ENCODE data around the gene SLC25A2.

The SLC25A2 gene

DNA sequence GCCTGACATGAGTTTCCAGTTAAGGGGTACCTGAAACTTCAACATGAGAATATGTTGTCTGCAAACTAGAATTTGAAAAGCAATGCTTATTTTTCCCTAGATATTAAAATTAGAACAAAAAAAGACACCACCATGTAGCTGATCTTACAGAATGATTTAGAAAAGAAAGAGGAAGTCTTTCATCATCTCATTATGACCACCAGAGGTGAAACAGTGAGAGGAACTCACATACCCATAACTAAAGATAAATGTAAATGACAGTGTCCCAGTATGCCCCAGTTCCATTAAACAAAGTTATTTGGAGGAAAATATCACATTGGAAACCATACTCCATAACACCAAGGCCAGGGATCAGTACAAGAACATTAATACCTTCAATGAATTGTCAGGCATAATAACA, 9.9 kb upstream of the SLC25A2 start:
- DNase-seq (ENCODE audit: low spot score), result no peak

DNA sequence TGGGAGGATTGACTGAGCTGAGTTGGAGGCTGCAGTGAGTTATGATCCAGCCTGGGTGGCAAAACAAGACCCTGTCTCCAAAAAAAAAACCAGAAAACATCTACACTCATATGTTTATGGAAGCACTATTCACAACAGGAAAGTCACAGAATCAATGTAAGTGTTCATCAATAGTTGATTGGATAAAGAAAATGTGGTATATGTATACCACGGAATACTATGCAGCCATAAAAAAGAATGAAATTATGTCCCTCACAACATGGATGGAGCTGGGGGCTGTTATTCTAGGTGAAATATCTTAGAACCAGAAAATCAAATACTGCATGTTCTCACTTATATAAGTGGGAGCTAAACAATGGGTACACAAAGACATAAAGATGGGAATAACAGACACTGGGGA, 2.8 kb upstream of the SLC25A2 start:
- DNase-seq (ENCODE audit: low spot score), result no peak

DNA sequence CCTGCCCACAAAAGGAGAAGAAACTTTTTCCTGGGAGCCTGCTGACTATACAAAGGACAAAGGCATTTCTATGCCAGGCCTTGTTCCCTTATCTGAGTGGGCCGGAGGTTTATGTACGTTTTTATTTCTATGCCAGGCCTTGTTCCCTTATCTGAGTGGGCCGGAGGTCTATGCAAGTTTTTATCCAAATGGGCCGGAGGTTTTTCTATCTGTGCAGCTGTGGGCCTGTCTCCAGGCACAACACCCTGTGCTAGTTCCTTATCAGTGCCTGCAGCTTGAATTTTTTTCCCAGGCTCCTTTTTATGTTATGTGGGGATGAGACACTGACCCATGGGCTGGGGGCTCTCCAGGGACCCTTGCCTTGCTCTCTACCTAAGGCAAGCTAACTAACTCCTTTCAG, 5.5 kb downstream of the SLC25A2 start:
- DNase-seq (ENCODE audit: low spot score), result no peak

DNA sequence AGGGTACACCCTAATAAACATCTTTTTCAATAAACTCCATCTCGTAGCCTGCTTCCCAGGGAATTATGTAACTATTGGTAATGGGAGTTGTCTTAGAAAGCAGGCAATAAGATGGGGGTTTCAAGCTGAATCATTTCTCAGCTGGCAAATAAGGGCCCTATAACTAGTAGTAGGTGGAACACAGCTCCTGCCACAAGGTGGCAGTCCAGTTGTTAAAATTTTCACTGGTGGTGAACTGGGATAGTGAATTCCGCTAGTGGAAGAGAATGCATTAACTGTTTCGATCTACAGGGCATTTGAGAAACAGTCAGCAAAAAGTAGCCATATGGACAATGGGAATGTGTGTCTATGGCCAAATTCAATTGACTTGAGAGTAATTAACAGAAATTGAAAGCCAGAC, 30.9 kb downstream of the SLC25A2 start:
- no peak for DNase-seq (ENCODE audit: low spot score)

- DNase-seq (ENCODE audit: low spot score), result no peak
These were observed 34.7 kb downstream of the SLC25A2 start for GRCh38 chr5:141269195-141269594.

DNA sequence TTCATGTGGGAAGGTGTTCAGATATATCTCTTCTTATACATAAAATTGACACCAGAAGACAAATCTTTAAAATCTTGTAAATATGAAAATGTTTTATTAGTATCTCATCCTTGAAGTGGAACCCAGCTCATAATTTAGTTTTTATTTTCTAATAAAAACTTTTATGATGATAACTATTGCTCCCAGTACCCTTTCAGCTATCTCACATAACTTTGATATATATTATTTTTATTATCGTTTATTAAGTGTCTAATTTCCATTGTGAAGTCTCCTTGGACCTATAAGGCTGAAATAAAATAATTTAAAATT, 42.7 kb downstream of the SLC25A2 start:
- DNase-seq (ENCODE audit: low spot score), result no peak

- no peak for DNase-seq (ENCODE audit: low spot score)
These were observed 43.2 kb downstream of the SLC25A2 start for GRCh38 chr5:141260458-141261237.

GRCh38 chr5:141258948-141259347, 44.9 kb downstream of the SLC25A2 start:
- no peak for DNase-seq (ENCODE audit: low spot score)

DNA sequence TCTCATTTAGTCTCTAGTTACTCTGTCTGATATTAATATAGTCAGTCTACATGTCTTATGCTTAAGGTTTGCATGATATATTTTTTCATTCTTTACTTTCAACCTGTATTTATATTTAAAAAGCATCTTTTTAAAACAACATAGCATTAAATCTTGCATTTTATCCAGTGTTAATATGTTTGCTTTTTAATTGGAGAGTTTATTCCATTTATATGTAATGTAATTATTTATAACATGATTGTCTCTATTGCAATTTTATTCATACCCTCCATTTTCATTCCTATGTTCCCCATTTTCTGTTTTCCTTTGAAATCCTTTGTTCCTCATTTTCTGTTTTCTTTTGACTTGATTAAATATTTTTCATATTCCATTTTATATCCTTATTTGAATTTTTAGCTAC, 45.4 kb downstream of the SLC25A2 start:
- DNase-seq (ENCODE audit: low spot score), result no peak

Measured in hematopoietic multipotent progenitor cell treated with erythropoietin and hydrocortisone succinate and interleukin-3 and kit ligand, for 17 days (in vitro differentiated cells).